Measurements from ENCODE around the gene ATIC. TPM values are rescaled to one million over a fixed set of nuclear protein-coding genes. Genes with fewer than 3 reads are reported as not detected.
"Not testable (repeated sequence)": the region's sequence is repeated elsewhere in the genome, so short reads cannot be mapped to it uniquely, and the experiment has no call there.

ATIC gene
- total RNA-seq, 1 experiment from 2014 or later = 33.2 TPM

DNA sequence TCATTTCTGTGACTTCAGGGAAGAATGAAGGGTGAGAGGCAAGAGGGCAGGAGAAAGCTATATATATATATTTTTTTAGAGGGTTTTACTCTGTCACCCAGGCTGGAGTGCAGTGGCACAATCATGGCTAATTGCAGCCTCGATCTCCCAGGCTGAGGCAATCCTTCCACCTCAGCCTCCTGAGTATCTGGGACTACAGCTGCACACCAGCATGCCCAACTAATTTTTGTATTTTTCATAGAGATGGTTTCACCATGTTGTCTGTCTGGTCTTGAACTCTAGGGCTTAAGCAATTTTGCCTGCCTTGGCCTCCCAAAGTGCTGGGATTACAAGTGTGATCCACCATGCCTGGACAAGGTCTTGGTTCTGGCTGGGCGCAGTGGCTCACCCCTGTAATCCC is 3.4 kb downstream of the ATIC start:
- DNase-seq (ENCODE audit: low spot score) = no peak

DNA sequence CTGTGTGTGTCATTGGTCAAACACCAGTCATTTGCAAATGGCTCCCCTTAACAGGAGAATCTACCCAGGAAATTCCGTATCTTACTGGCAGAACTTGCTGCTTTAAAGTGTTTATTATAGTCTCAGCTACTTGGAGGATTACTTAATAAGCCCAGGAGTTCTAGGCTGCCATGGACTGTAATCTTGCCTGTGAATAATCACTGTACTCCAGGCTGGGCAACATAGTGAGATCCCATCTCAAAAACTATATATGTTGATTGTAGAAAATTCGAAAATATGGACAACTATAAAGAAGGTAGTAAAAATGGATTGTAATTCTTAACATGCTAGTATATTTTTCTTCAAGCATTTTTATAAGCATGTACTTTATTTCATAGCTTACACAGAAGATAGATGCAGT is 4.5 kb downstream of the ATIC start:
- no peak for DNase-seq (ENCODE audit: low spot score)

DNA sequence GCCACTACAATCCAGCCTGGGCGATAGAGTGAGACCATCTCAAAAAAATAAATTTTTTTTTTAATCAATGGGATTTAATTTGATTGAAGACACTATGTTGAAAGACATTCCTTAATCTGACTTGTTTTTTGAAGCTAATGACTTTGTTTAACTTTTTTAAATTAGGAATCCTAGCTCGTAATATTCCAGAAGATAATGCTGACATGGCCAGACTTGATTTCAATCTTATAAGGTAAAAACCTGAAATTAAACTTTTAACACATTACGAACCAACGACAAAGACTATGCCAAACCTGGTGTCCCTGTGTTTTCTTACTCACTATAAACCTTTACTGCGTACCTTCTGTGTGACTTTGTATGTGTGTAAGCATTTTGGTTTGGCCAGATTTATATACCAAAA is 7.6 kb downstream of the ATIC start:
- DNase-seq (ENCODE audit: low spot score) = no peak

- no peak for DNase-seq (ENCODE audit: low spot score)
Measured at GRCh38 chr2:215320102-215320501, 8.2 kb downstream of the ATIC start.

DNA sequence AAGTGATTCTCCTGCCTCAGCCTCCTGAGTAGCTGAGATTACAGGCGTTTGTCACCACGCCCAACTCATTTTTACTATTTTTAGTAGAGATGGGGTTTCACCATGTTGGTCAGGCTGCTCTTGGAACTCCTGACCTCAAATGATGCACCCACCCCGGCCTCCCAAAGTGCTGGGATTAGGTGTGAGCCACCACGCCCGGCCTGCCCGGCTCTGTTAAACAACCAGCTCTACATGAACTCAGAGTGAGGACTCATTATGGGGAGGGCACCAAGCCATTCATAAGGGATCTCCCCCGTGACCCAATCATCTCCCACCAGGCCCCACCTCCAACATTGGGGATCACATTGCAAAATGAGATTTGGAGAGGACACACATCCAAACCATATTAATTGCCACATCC is 8.8 kb downstream of the ATIC start:
- no peak for DNase-seq (ENCODE audit: low spot score)

GRCh38 chr2:215324811-215325210 is 13.0 kb downstream of the ATIC start:
- no peak for DNase-seq (ENCODE audit: low spot score)

GRCh38 chr2:215328066-215328465 is 16.2 kb downstream of the ATIC start:
- no peak for DNase-seq (ENCODE audit: low spot score)

GRCh38 chr2:215332872-215333595 is 21.2 kb downstream of the ATIC start:
- no peak for DNase-seq (ENCODE audit: low spot score)

DNA sequence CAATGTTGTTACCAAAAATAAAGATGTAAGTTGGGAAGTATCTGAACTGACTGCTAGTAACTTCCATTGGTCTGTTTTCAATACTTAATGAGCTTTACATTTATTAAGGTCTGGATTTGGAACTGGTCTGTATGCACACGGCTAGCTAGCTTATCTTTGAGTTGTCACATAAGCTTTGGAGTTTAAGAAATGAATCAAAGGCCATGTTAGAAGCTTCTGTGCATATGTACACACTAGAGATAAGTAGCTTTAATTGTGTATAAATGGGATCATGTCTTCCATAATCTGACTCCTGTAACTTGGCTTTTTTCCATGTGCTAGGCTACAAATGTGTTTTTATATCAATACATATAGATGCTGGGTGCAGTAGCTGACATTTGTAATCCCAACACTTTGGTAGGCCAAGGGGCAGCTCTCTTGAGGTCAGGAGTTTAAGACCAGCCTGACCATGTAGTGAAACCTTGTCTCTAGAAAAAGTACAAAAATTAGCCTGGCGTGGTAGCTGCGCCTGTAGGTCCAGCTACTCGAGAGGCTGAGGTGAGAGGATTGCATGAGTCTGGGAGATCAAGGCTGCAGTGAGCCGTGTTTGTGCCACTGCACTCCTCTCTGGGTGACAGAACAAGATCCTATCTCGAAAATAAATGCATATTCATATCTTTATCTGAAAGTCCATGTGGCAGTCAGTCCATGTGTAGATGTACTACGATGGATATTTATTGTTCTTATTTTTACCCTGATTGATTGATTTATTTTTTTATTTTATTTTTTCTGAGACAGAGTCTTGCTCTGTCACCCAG is 27.2 kb downstream of the ATIC start:
- DNase-seq (ENCODE audit: low spot score) = no peak

- DNase-seq (ENCODE audit: low spot score) = no peak
Measured at GRCh38 chr2:215347878-215348277, 36.0 kb downstream of the ATIC start.

DNA sequence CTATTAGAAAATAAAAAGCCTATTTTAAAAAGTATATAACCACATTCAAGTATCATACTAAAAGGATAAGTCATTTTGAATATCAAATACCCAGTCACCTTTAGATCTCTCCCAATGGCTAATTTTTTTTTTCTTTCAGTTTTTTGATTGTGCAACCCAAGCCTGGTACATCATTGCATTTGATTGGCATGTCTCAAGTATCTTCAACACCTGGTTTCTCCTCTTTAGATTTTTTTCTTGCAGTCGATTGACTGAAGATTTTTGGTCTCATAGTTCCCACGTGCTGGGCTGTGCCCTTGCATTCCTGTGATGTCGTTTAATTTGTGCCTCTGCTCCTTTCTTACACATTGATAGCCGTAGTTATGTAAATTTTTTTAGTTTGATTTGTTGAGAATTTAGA is 40.7 kb downstream of the ATIC start:
- DNase-seq (ENCODE audit: low spot score) = no peak

GRCh38 chr2:215354771-215355695 is 43.2 kb downstream of the ATIC start:
- DNase-seq (ENCODE audit: low spot score) = no peak

DNA sequence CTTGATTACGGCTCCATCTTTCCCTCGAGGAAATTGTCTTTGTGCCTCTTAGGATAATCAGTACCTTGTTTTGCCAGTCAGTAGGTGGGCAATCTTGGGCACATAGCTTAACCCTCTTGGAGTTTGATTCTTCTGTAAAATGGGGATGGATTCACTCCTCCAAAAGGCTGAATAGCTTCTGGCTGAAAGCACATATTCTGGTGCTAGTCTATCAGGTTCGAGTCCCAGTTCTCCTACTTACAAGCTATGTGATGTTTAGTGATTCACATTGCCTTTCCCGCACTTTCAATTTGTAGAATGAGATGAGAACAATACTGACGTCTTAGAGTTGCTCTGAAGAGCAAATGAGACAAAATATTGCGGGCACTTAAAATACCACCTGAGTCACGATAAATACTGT is 43.9 kb downstream of the ATIC start:
- DNase-seq (ENCODE audit: low spot score) = no peak

- DNase-seq (ENCODE audit: low spot score) = no peak
Measured at GRCh38 chr2:215356334-215356947, 44.6 kb downstream of the ATIC start.

DNA sequence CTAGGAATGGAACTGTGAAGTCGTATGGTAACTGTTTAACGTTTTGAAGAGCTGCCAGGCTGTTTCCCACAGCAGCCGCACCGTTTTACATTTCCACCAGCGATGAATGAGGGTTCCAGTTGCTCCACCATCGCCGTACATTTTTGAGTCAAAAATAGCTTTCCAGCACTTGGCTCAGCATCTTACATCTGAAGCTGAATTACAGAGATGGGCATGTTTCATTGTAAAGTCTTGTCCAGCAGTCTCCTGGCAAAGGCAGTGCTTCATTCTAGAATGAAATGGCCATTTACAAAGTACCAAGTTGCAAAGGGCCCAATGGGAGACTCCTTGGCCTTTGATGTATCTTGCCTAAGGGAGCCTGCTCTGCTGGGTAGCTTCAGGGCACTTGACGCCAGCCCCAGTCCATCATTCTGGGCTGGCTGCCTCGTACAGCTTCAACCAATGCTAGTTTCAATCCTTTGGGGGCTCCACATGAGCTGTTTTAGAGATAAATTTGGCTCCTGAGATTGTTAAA is 45.1 kb downstream of the ATIC start:
- no peak for DNase-seq (ENCODE audit: low spot score)

DNA sequence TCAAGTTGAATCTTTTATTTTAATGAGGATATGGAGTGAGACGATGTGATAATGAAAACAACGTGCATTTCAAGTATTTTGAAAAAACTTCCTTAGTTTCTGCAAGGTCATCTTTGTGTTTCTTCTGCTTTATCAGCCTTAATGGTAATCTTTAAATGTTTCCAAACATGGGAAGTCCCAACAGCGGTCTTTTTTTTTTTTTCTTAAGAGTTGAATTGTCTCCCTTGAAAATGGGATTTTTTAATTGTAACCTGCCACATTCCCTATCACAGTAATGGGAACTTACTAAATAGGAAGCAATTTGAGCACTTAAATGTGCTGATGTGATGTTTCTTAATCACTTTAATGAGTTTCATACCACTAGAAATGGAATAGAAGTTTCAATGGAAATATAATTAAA is 45.8 kb downstream of the ATIC start:
- no peak for DNase-seq (ENCODE audit: low spot score)

DNA sequence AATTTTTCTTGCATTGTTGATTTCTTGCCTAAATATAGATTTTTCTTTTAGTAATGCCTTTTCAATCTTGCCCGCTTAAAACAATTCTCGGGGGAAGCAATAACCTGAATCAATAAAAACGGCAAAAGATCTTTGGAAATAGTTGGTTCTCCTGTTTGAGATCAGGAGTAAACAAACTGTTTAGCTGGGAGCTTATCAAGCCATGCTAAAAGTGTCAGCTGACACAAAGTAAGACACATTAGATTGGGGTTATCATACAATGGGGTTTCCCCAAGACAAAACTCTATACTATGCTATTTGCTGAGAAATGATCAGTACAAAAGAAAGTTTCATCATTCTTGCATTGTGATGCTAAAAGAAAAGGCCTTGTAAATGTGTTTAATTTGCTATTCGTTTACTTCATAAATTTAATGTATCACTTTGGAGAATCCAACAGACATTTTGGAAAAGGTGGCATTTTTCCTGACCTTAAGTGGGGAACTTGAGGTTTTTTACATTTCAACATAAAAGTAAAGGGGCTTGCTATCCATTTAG is 46.5 kb downstream of the ATIC start:
- DNase-seq (ENCODE audit: low spot score) = no peak

- no peak for DNase-seq (ENCODE audit: low spot score)
Measured at GRCh38 chr2:215358891-215359575, 47.2 kb downstream of the ATIC start.

DNA sequence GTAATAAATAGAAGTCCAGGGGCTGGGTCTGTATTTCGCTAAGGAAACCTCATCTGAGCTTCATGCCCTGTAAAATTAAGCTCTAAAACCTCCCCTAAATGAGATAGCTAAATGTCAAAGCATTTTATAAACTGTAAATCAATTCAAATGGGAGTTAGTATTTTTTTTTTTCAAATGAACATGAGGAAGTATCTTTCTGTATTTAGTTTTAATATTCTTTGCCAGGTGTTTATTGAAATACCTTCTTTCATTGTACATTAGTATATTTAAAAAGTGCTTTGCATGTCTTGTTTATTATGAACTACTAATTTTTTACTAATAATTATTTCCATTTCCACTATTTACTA is 47.7 kb downstream of the ATIC start:
- no peak for DNase-seq (ENCODE audit: low spot score)

DNA sequence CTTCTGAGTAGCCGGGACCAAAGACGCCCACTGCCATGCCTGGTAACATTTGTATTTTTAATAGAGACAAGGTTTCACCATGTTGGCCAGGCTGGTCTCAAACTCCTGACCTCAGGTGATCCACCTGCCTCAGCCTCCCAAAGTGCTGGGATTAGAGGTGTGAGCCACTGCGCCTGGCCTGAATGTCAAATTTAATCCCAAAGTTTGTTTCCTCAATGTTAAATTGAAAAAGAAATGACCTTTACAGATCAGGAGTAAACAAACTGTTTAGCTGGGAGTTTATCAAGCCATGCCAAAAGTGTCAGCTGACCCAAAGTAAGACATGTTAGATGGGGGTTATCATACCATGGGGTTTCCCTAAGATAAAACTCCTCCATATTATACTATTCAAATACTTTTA is 48.2 kb downstream of the ATIC start:
- not testable (repeated sequence) for DNase-seq (ENCODE audit: low spot score)

DNA sequence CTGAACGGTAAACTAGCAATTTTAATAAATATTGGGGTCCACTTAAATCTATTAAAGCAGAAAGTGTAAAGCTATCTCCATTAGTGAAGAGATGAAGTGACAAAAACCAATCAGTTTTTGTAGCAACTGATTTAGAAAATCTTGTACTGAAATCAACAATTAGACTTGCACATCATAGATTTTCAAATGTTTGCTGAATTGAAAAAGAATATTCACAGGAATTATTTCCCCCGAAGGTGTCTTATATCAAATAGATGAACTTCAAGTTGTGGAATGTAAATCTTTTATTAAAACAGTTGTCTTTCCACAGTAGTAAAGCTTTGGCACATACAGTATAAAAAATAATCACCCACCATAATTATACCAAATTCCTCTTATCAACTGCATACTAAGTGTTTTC is 48.7 kb downstream of the ATIC start:
- no peak for DNase-seq (ENCODE audit: low spot score)

Measured in A172 (cell line).